GM12878 (cell line): ENCODE measurements around the gene CDC45. TPM values are rescaled to one million over a fixed set of nuclear protein-coding genes. Genes with fewer than 3 reads are reported as not detected.

Experiments used
- ATAC-seq: fragments of 200-7000 bp; cut with Tn5 transposase; 3 replicates; pipeline ENCODE4 v1.9.1; 2020; ENCODE audit warnings: mild to moderate bottlenecking, moderate library complexity
- BruUV-seq: library from RNA; stranded (reverse); fragments of 400-500 nt; replicated peaks from 2 replicates; lab custom pipeline; 2021; lab: Mats Ljungman, UMichigan
- CTCF ChIA-PET: fragments of 300-600 bp; sonication (Branson Sonifier 250); formaldehyde crosslinking; extraction: SDS; loops from one replicate; lab custom pipeline; 2021; ENCODE audit warnings: inconsistent platforms; lab: Yijun Ruan, JAX
- POLR2A ChIA-PET: fragments of 350-600 bp; formaldehyde crosslinking; extraction: SDS; loops from one replicate; lab custom pipeline; 2021; ENCODE audit warnings: inconsistent platforms; lab: Charles Lee
- RAD21 ChIA-PET: fragments of 300-600 bp; sonication (Branson Sonifier 250); formaldehyde crosslinking; loops from one replicate; lab custom pipeline; 2023; ENCODE audit warnings: antibody characterized with exemption; ENCODE audit not compliant: unreplicated experiment; lab: Charles Lee
- SMC1A ChIA-PET: fragments of 300-600 bp; sonication (Branson Sonifier 250); formaldehyde crosslinking; loops from one replicate; lab custom pipeline; 2023; ENCODE audit not compliant: unreplicated experiment, uncharacterized antibody; lab: Charles Lee
- DNase-seq: peaks from one replicate; pipeline ENCODE4 v3.0.0-alpha.2; 2011; ENCODE audit warnings: low read depth, low spot score
- FAIRE-seq: peaks from 3 replicates; lab custom pipeline; 2011; peaks lifted over from hg19 to GRCh38; lab: Jason Lieb, UNC
- H2AFZ ChIP-seq: 2 replicates; pipeline ENCODE4 v1.6.0; 2011; ENCODE audit warnings: low read depth, low read length, control low read depth; ENCODE audit not compliant: control insufficient read depth
- H3K27ac ChIP-seq: 2 replicates; pipeline ENCODE4 v1.5.1; 2011; ENCODE audit warnings: control low read depth; ENCODE audit not compliant: control insufficient read depth, insufficient read depth
- H3K27me3 ChIP-seq, 2 experiments: replicated peaks in 1 of 2; 2 replicates each; pipeline versions ENCODE4 v1.6.0 to v1.6.1; 2011; ENCODE audit warnings: low read length in 1 of 2; ENCODE audit not compliant: control insufficient read depth in 2 of 2, insufficient read depth in 2 of 2
- H3K36me3 ChIP-seq, 2 experiments: 2 replicates each; pipeline ENCODE4 v1.5.1; 2011; ENCODE audit warnings: low read length in 1 of 2; ENCODE audit not compliant: control insufficient read depth in 2 of 2, insufficient read depth in 2 of 2
- H3K4me1 ChIP-seq: 2 replicates; pipeline ENCODE4 v1.6.1; 2011; ENCODE audit warnings: mild to moderate bottlenecking, low read length, moderate library complexity, mixed read lengths; ENCODE audit not compliant: control insufficient read depth, insufficient read depth
- H3K4me2 ChIP-seq: 2 replicates; pipeline ENCODE4 v1.6.0; 2011; ENCODE audit warnings: control low read depth; ENCODE audit not compliant: control insufficient read depth, insufficient read depth
- H3K4me3 ChIP-seq: fragments of 200-600 bp; sonication (generic); 2 replicates; pipeline ENCODE4 v1.5.1; 2016
- H3K79me2 ChIP-seq: 2 replicates; pipeline ENCODE4 v1.6.0; 2011; ENCODE audit warnings: low read length; ENCODE audit not compliant: control insufficient read depth, insufficient read depth
- H3K9ac ChIP-seq: 2 replicates; pipeline ENCODE4 v1.8.0; 2011; ENCODE audit warnings: low read length, control low read depth, mixed read lengths; ENCODE audit not compliant: control insufficient read depth, insufficient read depth
- H3K9me3 ChIP-seq: replicated peaks from 3 replicates; pipeline ENCODE4 v1.5.1; 2011; ENCODE audit warnings: mild to moderate bottlenecking, low read length; ENCODE audit not compliant: control insufficient read depth, insufficient read depth
- H4K20me1 ChIP-seq: 2 replicates; pipeline ENCODE4 v1.6.0; 2011; ENCODE audit not compliant: control insufficient read depth, insufficient read depth
- BHLHE40 ChIP-seq, 2 experiments: fragments of 450-650 bp in 1 of 2; IDR thresholded peaks; 2 replicates each; pipeline ENCODE4 v1.6.1; 2011 to 2017; ENCODE audit warnings: low read depth in 2 of 2, borderline replicate concordance in 1 of 2, improper control_type of control experiment in 1 of 2, low read length in 1 of 2, mild to moderate bottlenecking in 1 of 2
- CBFB ChIP-seq: IDR thresholded peaks from 2 replicates; pipeline ENCODE4 v1.6.1; 2016; ENCODE audit warnings: antibody characterized with exemption, low read depth
- CREM ChIP-seq: IDR thresholded peaks from 2 replicates; pipeline ENCODE4 v1.6.1; 2014; ENCODE audit warnings: antibody characterized with exemption, low read depth
- MYC ChIP-seq: IDR thresholded peaks from 2 replicates; pipeline ENCODE4 v1.6.1; 2011; ENCODE audit warnings: mild to moderate bottlenecking, low read length, moderate library complexity, inconsistent platforms; ENCODE audit not compliant: insufficient read depth, insufficient replicate concordance, insufficient read length, severe bottlenecking
- RUNX3 ChIP-seq: IDR thresholded peaks from 2 replicates; pipeline ENCODE4 v1.6.1; 2012; ENCODE audit warnings: low read length, inconsistent platforms
- SIN3A ChIP-seq: IDR thresholded peaks from 2 replicates; pipeline ENCODE4 v1.6.1; 2012; ENCODE audit warnings: low read depth, low read length, improper control_type of control experiment
- ZNF207 ChIP-seq: fragments of 450-650 bp; IDR thresholded peaks from 2 replicates; pipeline ENCODE4 v1.6.1; 2014; ENCODE audit warnings: antibody characterized with exemption, mild to moderate bottlenecking, borderline replicate concordance
- WGBS: methylation state at CpG from one replicate; pipeline ENCODE4 v1.1.6; 2016; ENCODE audit warnings: low lambda C conversion rate; ENCODE audit not compliant: insufficient replicate concordance, insufficient coverage; ENCODE audit errors: missing lambda C conversion rate; 5-methylcytosine and 5-hydroxymethylcytosine counted together
- in situ Hi-C: fragments of 300-500 bp; cut with MboI; formaldehyde crosslinking; loops from 9 replicates; pipeline ENCODE4 v1.14.3; 2018; ENCODE audit warnings: mixed read lengths
- intact Hi-C: fragments of 100-400 bp; cut with micrococcal nuclease; formaldehyde crosslinking; loops from one replicate; pipeline ENCODE4 v1.14.2; 2022; ENCODE audit not compliant: unreplicated experiment
- polyA plus RNA-seq, 11 experiments: library from polyadenylated mRNA; depleted of rRNA in 4 of 11; unstranded in 6 of 11; stranded (reverse) in 5 of 11; fragments of >200 nt; fragmentation: Nextera tagmentation in 4 of 11; fragmentation: Illumina TruSeq in 1 of 11; extraction: Ambion mirVana in 4 of 11; extraction: Trizol in 1 of 11; gene quantifications; 1 replicate in 1 of 11; 2 replicates in 10 of 11; pipeline versions ENCODE4 v1.2.1 to v1.2.3, GENCODE V29; 2011 to 2016; ENCODE audit warnings: inconsistent platforms in 2 of 11, missing spikeins in 2 of 11, low read depth in 1 of 11
- total RNA-seq, 4 experiments: library from RNA; depleted of rRNA in 3 of 4; stranded (reverse); fragments of >200 nt in 3 of 4; fragmentation: Illumina TruSeq in 1 of 4; extraction: Trizol in 1 of 4; gene quantifications; 2 replicates each; pipeline versions ENCODE4 v1.2.1 to v1.2.3, GENCODE V29; 2013 to 2021
- TF ChIP-seq, protein P1 (sequence below): IDR thresholded peaks from 2 replicates; pipeline ENCODE4 v1.6.1; 2011; ENCODE audit warnings: borderline replicate concordance, low read depth, mild to moderate bottlenecking, moderate library complexity, mixed read lengths, low read length; ENCODE audit not compliant: insufficient read depth; ENCODE audit errors: extremely low read length
- TF ChIP-seq, protein P2 (sequence below): IDR thresholded peaks from 2 replicates; pipeline ENCODE4 v1.6.1; 2011; ENCODE audit warnings: borderline replicate concordance, low read depth, mild to moderate bottlenecking, moderate library complexity, low read length; ENCODE audit not compliant: insufficient read depth, poor library complexity, severe bottlenecking

Gene CDC45
- total and polyA plus RNA-seq, 10 of the 15 experiments (the other 5 are each of a cell fraction or from before 2014, with no cell fraction given), result 40.8 to 88.5 (median 54.2) TPM

DNA sequence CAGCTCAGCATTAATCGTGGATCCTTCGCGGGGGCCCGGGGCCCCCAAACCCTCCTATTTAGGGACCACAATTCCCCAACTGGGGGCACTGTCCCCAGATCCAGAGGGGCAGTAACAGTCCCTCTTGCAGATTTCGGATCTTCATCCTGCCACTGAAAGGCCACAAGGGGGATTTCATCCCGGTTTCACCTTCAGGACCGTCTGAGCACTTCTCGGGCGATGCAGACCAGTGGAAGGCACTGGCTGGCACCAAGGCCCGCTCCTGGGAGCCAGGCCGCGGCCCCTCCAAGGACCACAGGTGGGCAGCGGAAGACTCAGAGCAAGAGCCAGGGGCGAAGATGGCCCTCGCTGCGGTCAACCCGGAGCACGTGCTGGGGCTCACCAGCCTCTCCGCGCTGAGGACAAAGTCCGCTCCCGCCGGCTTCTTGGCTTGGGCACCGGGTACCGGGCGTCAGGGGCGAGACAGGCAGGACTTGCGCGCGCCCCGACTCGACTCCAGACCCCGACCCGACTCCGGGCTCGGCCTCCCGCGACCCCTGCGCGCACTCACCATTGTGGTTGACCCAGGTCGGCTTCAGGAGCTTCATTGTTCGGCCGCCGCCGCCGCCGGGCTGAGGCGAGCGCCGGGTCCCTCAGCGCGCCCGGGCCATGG, 48.7 kb upstream of the CDC45 start:
- no peaks in the 10 kb centered on the region for H3K4me1 ChIP-seq
- H3K27ac ChIP-seq, result peak overlapping the region; percentile 73
- no peaks in the 10 kb centered on the region for H3K27me3 ChIP-seq
- H3K9me3 ChIP-seq, result no peaks in the 10 kb centered on the region
- DNase-seq (no peak), FAIRE-seq (no peak), ATAC-seq (no peak)
- H4K20me1 ChIP-seq, result no peaks in the 10 kb centered on the region; the same call in 1 of the 2 replicates
- peak overlapping the region; percentile 90 for H3K4me2 ChIP-seq
- H3K79me2 ChIP-seq, result peaks cover 66% of the 10 kb centered on the region
- H3K9ac ChIP-seq, result peak overlapping the region; percentile 81
- in situ Hi-C loops, result loop anchor here (25.0 kb wide), 1 partner anchor 1794 kb away; the partner anchor contains the start of genes ATP6V1E1 and BCL2L13
- no TSS peak for BruUV-seq
- POLR2A ChIA-PET, result interaction anchor here (1.0 to 1.5 kb wide), 3 partner anchors 10 to 69 kb away, joined by 3 to 5 read pairs (median 4); no protein-coding TSS in a partner anchor
- RAD21 ChIA-PET, result interaction anchor here (1.4 to 3.6 kb wide), 3 partner anchors 16 to 252 kb away, joined by 4 to 11 read pairs (median 4); partner anchors contain the start of genes C22orf39, CDC45, SLC25A1 and UFD1
- CTCF ChIA-PET, result no interaction called here
- SMC1A ChIA-PET, result interaction anchor here (1.0 to 1.9 kb wide), 2 partner anchors 12 to 46 kb away, joined by 3 to 4 read pairs; no protein-coding TSS in a partner anchor
- peaks cover 2 to 10% of the 10 kb centered on the region in 2 experiments; a peak in 3 of 4 replicates for H3K36me3 ChIP-seq
- H3K4me3 ChIP-seq, result peak overlapping the region; percentile 98
- 1% methylated on average over 40 of the region's 53 CpGs for WGBS
- H2AFZ ChIP-seq, result no peak overlapping the region
- intact Hi-C loops, result loop anchor here (5.0 kb wide), 1 partner anchor 254 kb away; the partner anchor contains the start of gene SLC25A1
- peak; percentile 77 to 91; a peak in 3 of 4 replicates for TF ChIP-seq BHLHE40 (IDR thresholded peaks at IDR 0.05; ENCODE audit: borderline replicate concordance in 1 of 2, low read depth in 2 of 2, low read length in 1 of 2)
- TF ChIP-seq ZNF207, result no peak
- peak; percentile 0; the same call in 1 of the 2 replicates for TF ChIP-seq SIN3A
- 0 out of 2 replicates have a peak, but pooled peaks have one; percentile 29 for TF ChIP-seq CBFB
- TF ChIP-seq MYC, result peak; percentile 30
- TF ChIP-seq, protein P1, sequence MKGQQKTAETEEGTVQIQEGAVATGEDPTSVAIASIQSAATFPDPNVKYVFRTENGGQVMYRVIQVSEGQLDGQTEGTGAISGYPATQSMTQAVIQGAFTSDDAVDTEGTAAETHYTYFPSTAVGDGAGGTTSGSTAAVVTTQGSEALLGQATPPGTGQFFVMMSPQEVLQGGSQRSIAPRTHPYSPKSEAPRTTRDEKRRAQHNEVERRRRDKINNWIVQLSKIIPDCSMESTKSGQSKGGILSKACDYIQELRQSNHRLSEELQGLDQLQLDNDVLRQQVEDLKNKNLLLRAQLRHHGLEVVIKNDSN, result peak; percentile 31
- peak; percentile 24; the same call in 1 of the 2 replicates for TF ChIP-seq RUNX3
- TF ChIP-seq CREM, result no peak
- TF ChIP-seq, protein P2, sequence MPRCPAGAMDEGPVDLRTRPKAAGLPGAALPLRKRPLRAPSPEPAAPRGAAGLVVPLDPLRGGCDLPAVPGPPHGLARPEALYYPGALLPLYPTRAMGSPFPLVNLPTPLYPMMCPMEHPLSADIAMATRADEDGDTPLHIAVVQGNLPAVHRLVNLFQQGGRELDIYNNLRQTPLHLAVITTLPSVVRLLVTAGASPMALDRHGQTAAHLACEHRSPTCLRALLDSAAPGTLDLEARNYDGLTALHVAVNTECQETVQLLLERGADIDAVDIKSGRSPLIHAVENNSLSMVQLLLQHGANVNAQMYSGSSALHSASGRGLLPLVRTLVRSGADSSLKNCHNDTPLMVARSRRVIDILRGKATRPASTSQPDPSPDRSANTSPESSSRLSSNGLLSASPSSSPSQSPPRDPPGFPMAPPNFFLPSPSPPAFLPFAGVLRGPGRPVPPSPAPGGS, result no peak
